Measurements from ENCODE around the gene MIOX. TPM values are rescaled to one million over a fixed set of nuclear protein-coding genes. Genes with fewer than 3 reads are reported as not detected.

MIOX gene
- total RNA-seq, 4 donors from 2014 or later = 2.1 to 11.3 (median 4.7) TPM

- intact Hi-C loops (cut with DNase I) = no loop called here
- no peaks in the 10 kb centered on the region for H3K27me3 ChIP-seq
- 54 to 64% methylated on average over 6 of the region's 6 CpGs for WGBS, 2 donors
- H3K9me3 ChIP-seq = no peaks in the 10 kb centered on the region
- H3K27ac ChIP-seq = peak overlapping the region; percentile 40 to 95 (median 82)
- peaks cover 48 to 58% of the 10 kb centered on the region in 2 donors for H3K4me1 ChIP-seq
- peak overlapping the region in 1 of 3 donors; percentile 96 for H3K4me3 ChIP-seq (replicated peaks in 1 of 3)
- DNase-seq = no peak
- TF ChIP-seq POLR2A (IDR thresholded peaks at IDR 0.05) (no peak), CTCF (IDR thresholded peaks at IDR 0.05) (peak in 4 of 6 experiments; percentile 7 to 17 (median 11))
- no peaks in the 10 kb centered on the region for H3K36me3 ChIP-seq
Observed at GRCh38 chr22:50473088-50473487, 13.6 kb upstream of the MIOX start.

- DNase-seq = peak; percentile 94 to 98
- Histone ChIP-seq H3K36me3 (no peaks in the 10 kb centered on the region), H3K4me1 (peaks cover 48 to 58% of the 10 kb centered on the region in 2 donors), H3K9me3 (no peaks in the 10 kb centered on the region), H3K27me3 (no peaks in the 10 kb centered on the region), H3K4me3 (replicated peaks in 1 of 3) (peak overlapping the region; percentile 49 to 96 (median 79)), H3K27ac (peak overlapping the region; percentile 82 to 95 (median 85))
- 0 to 3% methylated on average over 20 to 44 of the region's 62 CpGs for WGBS, 2 donors
- TF ChIP-seq POLR2A (IDR thresholded peaks at IDR 0.05) (peak in 1 of 2 donors; percentile 79), CTCF (IDR thresholded peaks at IDR 0.05) (no peak)
- intact Hi-C loops (cut with DNase I) = no loop called here
Observed at GRCh38 chr22:50473855-50474671, 12.6 kb upstream of the MIOX start.

- no peak for TF ChIP-seq CTCF (IDR thresholded peaks at IDR 0.05)
- TF ChIP-seq POLR2A (IDR thresholded peaks at IDR 0.05) = peak; percentile 94 to 98
- intact Hi-C loops (cut with DNase I) = no loop called here
- Histone ChIP-seq H3K27me3 (no peaks in the 10 kb centered on the region), H3K4me1 (peaks cover 49 to 52% of the 10 kb centered on the region in 2 donors), H3K36me3 (no peaks in the 10 kb centered on the region), H3K9me3 (no peaks in the 10 kb centered on the region), H3K4me3 (replicated peaks in 1 of 3) (peak within 1 kb of the TSS; percentile 49 to 96 (median 79)), H3K27ac (peak within 1 kb of the TSS; percentile 82 to 95 (median 85))
- DNase-seq = peak; percentile 95
- WGBS, 2 donors = 8 to 38% methylated on average over 5 to 25 of the region's 97 CpGs
Observed at GRCh38 chr22:50474710-50475651, 11.7 kb upstream of the MIOX start, which contains the start of gene SBF1. TSS of gene SBF1 (minus strand) at chr22:50475035. CDS start at chr22:50474840, 195 bp downstream.

- Histone ChIP-seq H3K9me3 (no peaks in the 10 kb centered on the region), H3K4me1 (peaks cover 48 to 50% of the 10 kb centered on the region in 2 donors), H3K36me3 (no peaks in the 10 kb centered on the region), H3K4me3 (replicated peaks in 1 of 3) (peak overlapping the region in 1 of 3 donors; percentile 40), H3K27me3 (no peaks in the 10 kb centered on the region), H3K27ac (peak overlapping the region; percentile 75 to 90 (median 77))
- TF ChIP-seq POLR2A (IDR thresholded peaks at IDR 0.05) = no peak
- no peak for TF ChIP-seq CTCF (IDR thresholded peaks at IDR 0.05)
- DNase-seq = no peak
- 91 to 94% methylated on average over 6 of the region's 6 CpGs for WGBS, 2 donors
- intact Hi-C loops (cut with DNase I) = no loop called here
Observed at GRCh38 chr22:50475652-50476002, 11.0 kb upstream of the MIOX start.
